ENCODE results near the gene THRA. TPM values are rescaled to one million over a fixed set of nuclear protein-coding genes. Genes with fewer than 3 reads are reported as not detected.

The THRA gene
- total and polyA plus RNA-seq, 9 of the 15 experiments (the other 6 are each of a cell fraction or from before 2014, with no cell fraction given), result 0.34 to 23.4 (median 12.7) TPM

GRCh38 chr17:40076591-40076990 is 13.8 kb downstream of the THRA start (continued):
- no peak for TF ChIP-seq ZNF407 (IDR thresholded peaks at IDR 0.05; ENCODE audit: low read depth)
- TF ChIP-seq NFYB (IDR thresholded peaks at IDR 0.05; ENCODE audit: extremely low read depth, insufficient read length), result no peak
- TF ChIP-seq ZBTB33 (CRISPR knock-in tag; IDR thresholded peaks at IDR 0.05), result no peak
- TF ChIP-seq BACH1 (tag; IDR thresholded peaks at IDR 0.05), result no peak
- TF ChIP-seq RAD21 (CRISPR knock-in tag; conservative IDR thresholded peaks at IDR 0.05 in 1 of 2, IDR thresholded peaks at IDR 0.05 in 1 of 2), result no peak
- TF ChIP-seq HNRNPH1 (optimal IDR thresholded peaks at IDR 0.05; ENCODE audit: low read depth, low read length), result no peak
- no peak for TF ChIP-seq ZNF197 (CRISPR knock-in tag; IDR thresholded peaks at IDR 0.05; ENCODE audit: low read depth)
- no peak for TF ChIP-seq BRD9 (IDR thresholded peaks at IDR 0.05; ENCODE audit: low read depth, partially characterized antibody)
- no peak for TF ChIP-seq BRF2 (IDR thresholded peaks at IDR 0.05; ENCODE audit: borderline replicate concordance, insufficient read depth, insufficient read length)
- TF ChIP-seq ZNF445 (CRISPR knock-in tag; IDR thresholded peaks at IDR 0.05; ENCODE audit: low read depth), result no peak
- no peak for TF ChIP-seq ATF6 (CRISPR knock-in tag; IDR thresholded peaks at IDR 0.05)

Measured in K562 (cell line).